SK-N-SH treated with all-trans-retinoic acid at 6 μM for 48 hours (cell line): Measurements from ENCODE around the gene MGLL.
A peak's percentile ranks its signal among the peaks of the same experiment; 100 is the strongest.

Source experiments
- ATAC-seq: fragments of 200-7000 bp; cut with Tn5 transposase; 3 replicates; pipeline ENCODE4 v1.9.1; 2020; ENCODE audit warnings: mild to moderate bottlenecking, moderate library complexity
- ARNTL ChIP-seq: fragments of 450-650 bp; formaldehyde crosslinking; IDR thresholded peaks from 2 replicates; pipeline ENCODE4 v1.5.0; 2020; ENCODE audit warnings: low read depth, mild to moderate bottlenecking, moderate library complexity, borderline replicate concordance
- BACH2 ChIP-seq: fragments of 250-450 bp; sonication (Bioruptor Pico); IDR thresholded peaks from 2 replicates; pipeline ENCODE4 v1.9.0; 2021; ENCODE audit warnings: mild to moderate bottlenecking, borderline replicate concordance
- CSDC2 ChIP-seq: fragments of 250-450 bp; sonication (Bioruptor Pico); IDR thresholded peaks from 2 replicates; pipeline ENCODE4 v1.5.0; 2020; ENCODE audit warnings: mild to moderate bottlenecking, moderate library complexity
- ESRRG ChIP-seq: fragments of 250-450 bp; sonication (Bioruptor Pico); IDR thresholded peaks from 2 replicates; pipeline ENCODE4 v1.6.1; 2021; ENCODE audit warnings: mild to moderate bottlenecking
- GLIS3 ChIP-seq: fragments of 250-450 bp; sonication (Bioruptor Pico); IDR thresholded peaks from 2 replicates; pipeline ENCODE4 v1.5.0; 2020; ENCODE audit warnings: mild to moderate bottlenecking, moderate library complexity
- OSR1 ChIP-seq: fragments of 250-450 bp; sonication (Bioruptor Pico); IDR thresholded peaks from 2 replicates; pipeline ENCODE4 v1.8.0; 2022; ENCODE audit warnings: moderate library complexity, mild to moderate bottlenecking, inconsistent platforms
- PPARA ChIP-seq: fragments of 250-450 bp; sonication (Bioruptor Pico); IDR thresholded peaks from 2 replicates; pipeline ENCODE4 v1.5.0; 2020; ENCODE audit warnings: mild to moderate bottlenecking, borderline replicate concordance
- RARB ChIP-seq: fragments of 250-450 bp; sonication (Bioruptor Pico); IDR thresholded peaks from 2 replicates; pipeline ENCODE4 v1.8.0; 2021; ENCODE audit warnings: mild to moderate bottlenecking, moderate library complexity
- SNAI2 ChIP-seq: fragments of 250-450 bp; sonication (Bioruptor Pico); IDR thresholded peaks from 2 replicates; pipeline ENCODE4 v1.5.0; 2020; ENCODE audit warnings: mild to moderate bottlenecking, moderate library complexity
- TCF4 ChIP-seq: fragments of 250-450 bp; sonication (Bioruptor Pico); IDR thresholded peaks from 2 replicates; pipeline ENCODE4 v1.8.0; 2021; ENCODE audit warnings: mild to moderate bottlenecking, moderate library complexity, borderline replicate concordance
- TOX ChIP-seq: fragments of 250-450 bp; sonication (Bioruptor Pico); IDR thresholded peaks from 2 replicates; pipeline ENCODE4 v1.8.0; 2021; ENCODE audit warnings: mild to moderate bottlenecking, moderate library complexity, borderline replicate concordance
- ZC3H10 ChIP-seq: fragments of 250-450 bp; sonication (Bioruptor Pico); IDR thresholded peaks from 2 replicates; pipeline ENCODE4 v1.5.1; 2021; ENCODE audit warnings: mild to moderate bottlenecking, moderate library complexity
- ZFP3 ChIP-seq: fragments of 250-450 bp; sonication (Bioruptor Pico); IDR thresholded peaks from 2 replicates; pipeline ENCODE4 v1.5.0; 2020; ENCODE audit warnings: mild to moderate bottlenecking, moderate library complexity
- ZFP30 ChIP-seq: fragments of 450-650 bp; formaldehyde crosslinking; IDR thresholded peaks from 2 replicates; pipeline ENCODE4 v1.5.0; 2022; ENCODE audit warnings: mild to moderate bottlenecking, moderate library complexity
- ZNF8 ChIP-seq: fragments of 450-650 bp; formaldehyde crosslinking; IDR thresholded peaks from 2 replicates; pipeline ENCODE4 v1.5.0; 2020; ENCODE audit warnings: mild to moderate bottlenecking, moderate library complexity
- TF ChIP-seq, protein P1 (sequence below): fragments of 250-450 bp; sonication (Bioruptor Pico); IDR thresholded peaks from 2 replicates; pipeline ENCODE4 v1.8.0; 2021; ENCODE audit warnings: low read depth, mild to moderate bottlenecking, moderate library complexity, borderline replicate concordance
- TF ChIP-seq, protein P2 (sequence below): fragments of 250-450 bp; sonication (Bioruptor Pico); IDR thresholded peaks from 2 replicates; pipeline ENCODE4 v1.5.1; 2020; ENCODE audit warnings: low read depth, mild to moderate bottlenecking, moderate library complexity
- TF ChIP-seq, protein P3 (sequence below): fragments of 250-450 bp; sonication (Bioruptor Pico); IDR thresholded peaks from 2 replicates; pipeline ENCODE4 v1.5.0; 2020; ENCODE audit warnings: mild to moderate bottlenecking, moderate library complexity
- TF ChIP-seq, protein P4 (sequence below): fragments of 250-450 bp; sonication (Bioruptor Pico); IDR thresholded peaks from 2 replicates; pipeline ENCODE4 v1.8.0; 2020; ENCODE audit warnings: mild to moderate bottlenecking, moderate library complexity, borderline replicate concordance
- TF ChIP-seq, protein P5 (sequence below): fragments of 250-450 bp; sonication (Bioruptor Pico); IDR thresholded peaks from 2 replicates; pipeline ENCODE4 v1.5.1; 2021; ENCODE audit warnings: mild to moderate bottlenecking, moderate library complexity

Gene MGLL

DNA sequence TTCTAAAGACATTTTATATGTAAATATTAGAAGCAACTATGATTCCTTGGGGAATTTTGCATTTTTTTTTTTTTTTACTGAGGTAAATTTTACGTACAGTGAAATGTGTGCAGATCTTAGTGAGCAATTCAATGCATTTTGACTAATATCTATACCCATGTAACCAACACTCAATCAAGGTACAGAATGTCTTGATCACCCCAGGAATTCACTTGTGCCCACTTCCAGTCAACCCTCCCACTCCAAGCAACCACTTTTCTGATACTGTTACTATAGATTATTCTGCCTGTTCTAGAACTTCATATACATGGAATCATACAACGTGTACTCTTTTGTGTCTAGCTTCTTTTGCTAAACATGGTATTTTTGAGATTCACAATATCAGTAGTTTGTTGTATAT, 45.1 kb upstream of the MGLL start:
- TF ChIP-seq GLIS3 (CRISPR knock-in tag) (no peak), TOX (CRISPR knock-in tag) (no peak), ZNF8 (CRISPR knock-in tag) (no peak), RARB (CRISPR knock-in tag) (no peak), TCF4 (CRISPR knock-in tag) (no peak), OSR1 (CRISPR knock-in tag) (no peak), BACH2 (CRISPR knock-in tag) (no peak), CSDC2 (CRISPR knock-in tag) (no peak), SNAI2 (CRISPR knock-in tag) (no peak), ZFP30 (no peak)
- TF ChIP-seq, protein P1, sequence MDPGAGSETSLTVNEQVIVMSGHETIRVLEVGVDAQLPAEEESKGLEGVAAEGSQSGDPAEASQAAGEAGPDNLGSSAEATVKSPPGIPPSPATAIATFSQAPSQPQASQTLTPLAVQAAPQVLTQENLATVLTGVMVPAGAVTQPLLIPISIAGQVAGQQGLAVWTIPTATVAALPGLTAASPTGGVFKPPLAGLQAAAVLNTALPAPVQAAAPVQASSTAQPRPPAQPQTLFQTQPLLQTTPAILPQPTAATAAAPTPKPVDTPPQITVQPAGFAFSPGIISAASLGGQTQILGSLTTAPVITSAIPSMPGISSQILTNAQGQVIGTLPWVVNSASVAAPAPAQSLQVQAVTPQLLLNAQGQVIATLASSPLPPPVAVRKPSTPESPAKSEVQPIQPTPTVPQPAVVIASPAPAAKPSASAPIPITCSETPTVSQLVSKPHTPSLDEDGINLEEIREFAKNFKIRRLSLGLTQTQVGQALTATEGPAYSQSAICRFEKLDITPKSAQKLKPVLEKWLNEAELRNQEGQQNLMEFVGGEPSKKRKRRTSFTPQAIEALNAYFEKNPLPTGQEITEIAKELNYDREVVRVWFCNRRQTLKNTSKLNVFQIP (CRISPR knock-in tag): no peak
- TF ChIP-seq, protein P2, sequence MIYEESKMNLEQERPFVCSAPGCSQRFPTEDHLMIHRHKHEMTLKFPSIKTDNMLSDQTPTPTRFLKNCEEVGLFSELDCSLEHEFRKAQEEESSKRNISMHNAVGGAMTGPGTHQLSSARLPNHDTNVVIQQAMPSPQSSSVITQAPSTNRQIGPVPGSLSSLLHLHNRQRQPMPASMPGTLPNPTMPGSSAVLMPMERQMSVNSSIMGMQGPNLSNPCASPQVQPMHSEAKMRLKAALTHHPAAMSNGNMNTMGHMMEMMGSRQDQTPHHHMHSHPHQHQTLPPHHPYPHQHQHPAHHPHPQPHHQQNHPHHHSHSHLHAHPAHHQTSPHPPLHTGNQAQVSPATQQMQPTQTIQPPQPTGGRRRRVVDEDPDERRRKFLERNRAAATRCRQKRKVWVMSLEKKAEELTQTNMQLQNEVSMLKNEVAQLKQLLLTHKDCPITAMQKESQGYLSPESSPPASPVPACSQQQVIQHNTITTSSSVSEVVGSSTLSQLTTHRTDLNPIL (CRISPR knock-in tag): no peak
- ATAC-seq: no peak

DNA sequence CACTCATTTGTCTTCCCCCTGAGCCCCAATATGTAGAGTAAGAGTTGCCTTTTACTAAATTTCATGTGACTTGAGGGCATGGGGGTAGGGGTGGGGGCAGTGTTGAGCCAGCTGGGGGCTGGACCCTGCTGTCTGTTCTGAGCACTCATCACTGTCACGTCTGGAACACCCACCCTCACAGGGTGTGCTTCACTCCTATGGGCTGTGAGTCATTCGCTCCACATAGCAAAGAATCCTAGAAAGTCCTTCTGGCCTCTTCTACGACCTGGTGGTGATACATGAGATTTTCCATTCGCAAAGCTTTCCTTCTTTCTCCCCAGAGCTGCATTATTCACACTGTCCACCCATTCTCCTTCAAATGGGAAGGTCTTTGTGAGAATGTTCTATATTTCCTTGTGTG, 43.6 kb upstream of the MGLL start:
- ATAC-seq: peak; percentile 31; the same call in 1 of the 3 replicates
- TF ChIP-seq, protein P3, sequence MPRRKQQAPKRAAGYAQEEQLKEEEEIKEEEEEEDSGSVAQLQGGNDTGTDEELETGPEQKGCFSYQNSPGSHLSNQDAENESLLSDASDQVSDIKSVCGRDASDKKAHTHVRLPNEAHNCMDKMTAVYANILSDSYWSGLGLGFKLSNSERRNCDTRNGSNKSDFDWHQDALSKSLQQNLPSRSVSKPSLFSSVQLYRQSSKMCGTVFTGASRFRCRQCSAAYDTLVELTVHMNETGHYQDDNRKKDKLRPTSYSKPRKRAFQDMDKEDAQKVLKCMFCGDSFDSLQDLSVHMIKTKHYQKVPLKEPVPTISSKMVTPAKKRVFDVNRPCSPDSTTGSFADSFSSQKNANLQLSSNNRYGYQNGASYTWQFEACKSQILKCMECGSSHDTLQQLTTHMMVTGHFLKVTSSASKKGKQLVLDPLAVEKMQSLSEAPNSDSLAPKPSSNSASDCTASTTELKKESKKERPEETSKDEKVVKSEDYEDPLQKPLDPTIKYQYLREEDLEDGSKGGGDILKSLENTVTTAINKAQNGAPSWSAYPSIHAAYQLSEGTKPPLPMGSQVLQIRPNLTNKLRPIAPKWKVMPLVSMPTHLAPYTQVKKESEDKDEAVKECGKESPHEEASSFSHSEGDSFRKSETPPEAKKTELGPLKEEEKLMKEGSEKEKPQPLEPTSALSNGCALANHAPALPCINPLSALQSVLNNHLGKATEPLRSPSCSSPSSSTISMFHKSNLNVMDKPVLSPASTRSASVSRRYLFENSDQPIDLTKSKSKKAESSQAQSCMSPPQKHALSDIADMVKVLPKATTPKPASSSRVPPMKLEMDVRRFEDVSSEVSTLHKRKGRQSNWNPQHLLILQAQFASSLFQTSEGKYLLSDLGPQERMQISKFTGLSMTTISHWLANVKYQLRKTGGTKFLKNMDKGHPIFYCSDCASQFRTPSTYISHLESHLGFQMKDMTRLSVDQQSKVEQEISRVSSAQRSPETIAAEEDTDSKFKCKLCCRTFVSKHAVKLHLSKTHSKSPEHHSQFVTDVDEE (CRISPR knock-in tag): no peak
- TF ChIP-seq TCF4 (CRISPR knock-in tag): no peak
- no peak for TF ChIP-seq ZFP3 (CRISPR knock-in tag)
- TF ChIP-seq GLIS3 (CRISPR knock-in tag): no peak
- no peak for TF ChIP-seq PPARA (CRISPR knock-in tag)
- no peak for TF ChIP-seq TOX (CRISPR knock-in tag)
- TF ChIP-seq, protein P1 (CRISPR knock-in tag): no peak
- TF ChIP-seq ARNTL (CRISPR knock-in tag): no peak
- TF ChIP-seq OSR1 (CRISPR knock-in tag): no peak
- TF ChIP-seq ESRRG: no peak
- no peak for TF ChIP-seq ZNF8 (CRISPR knock-in tag)
- TF ChIP-seq ZC3H10 (CRISPR knock-in tag): no peak
- TF ChIP-seq, protein P4, sequence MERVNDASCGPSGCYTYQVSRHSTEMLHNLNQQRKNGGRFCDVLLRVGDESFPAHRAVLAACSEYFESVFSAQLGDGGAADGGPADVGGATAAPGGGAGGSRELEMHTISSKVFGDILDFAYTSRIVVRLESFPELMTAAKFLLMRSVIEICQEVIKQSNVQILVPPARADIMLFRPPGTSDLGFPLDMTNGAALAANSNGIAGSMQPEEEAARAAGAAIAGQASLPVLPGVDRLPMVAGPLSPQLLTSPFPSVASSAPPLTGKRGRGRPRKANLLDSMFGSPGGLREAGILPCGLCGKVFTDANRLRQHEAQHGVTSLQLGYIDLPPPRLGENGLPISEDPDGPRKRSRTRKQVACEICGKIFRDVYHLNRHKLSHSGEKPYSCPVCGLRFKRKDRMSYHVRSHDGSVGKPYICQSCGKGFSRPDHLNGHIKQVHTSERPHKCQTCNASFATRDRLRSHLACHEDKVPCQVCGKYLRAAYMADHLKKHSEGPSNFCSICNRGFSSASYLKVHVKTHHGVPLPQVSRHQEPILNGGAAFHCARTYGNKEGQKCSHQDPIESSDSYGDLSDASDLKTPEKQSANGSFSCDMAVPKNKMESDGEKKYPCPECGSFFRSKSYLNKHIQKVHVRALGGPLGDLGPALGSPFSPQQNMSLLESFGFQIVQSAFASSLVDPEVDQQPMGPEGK (CRISPR knock-in tag): no peak
- no peak for TF ChIP-seq BACH2 (CRISPR knock-in tag)
- TF ChIP-seq, protein P5, sequence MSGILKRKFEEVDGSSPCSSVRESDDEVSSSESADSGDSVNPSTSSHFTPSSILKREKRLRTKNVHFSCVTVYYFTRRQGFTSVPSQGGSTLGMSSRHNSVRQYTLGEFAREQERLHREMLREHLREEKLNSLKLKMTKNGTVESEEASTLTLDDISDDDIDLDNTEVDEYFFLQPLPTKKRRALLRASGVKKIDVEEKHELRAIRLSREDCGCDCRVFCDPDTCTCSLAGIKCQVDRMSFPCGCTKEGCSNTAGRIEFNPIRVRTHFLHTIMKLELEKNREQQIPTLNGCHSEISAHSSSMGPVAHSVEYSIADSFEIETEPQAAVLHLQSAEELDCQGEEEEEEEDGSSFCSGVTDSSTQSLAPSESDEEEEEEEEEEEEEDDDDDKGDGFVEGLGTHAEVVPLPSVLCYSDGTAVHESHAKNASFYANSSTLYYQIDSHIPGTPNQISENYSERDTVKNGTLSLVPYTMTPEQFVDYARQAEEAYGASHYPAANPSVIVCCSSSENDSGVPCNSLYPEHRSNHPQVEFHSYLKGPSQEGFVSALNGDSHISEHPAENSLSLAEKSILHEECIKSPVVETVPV (CRISPR knock-in tag): no peak
